Mesendoderm (in vitro differentiated cells): Measurements from ENCODE around the gene PREX1.
A peak's percentile ranks its signal among the peaks of the same experiment; 100 is the strongest.

Source experiments
- DNase-seq: peaks from one replicate; pipeline ENCODE4 v3.0.0; 2013
- H2AK5ac ChIP-seq: 2 replicates; pipeline ENCODE4 v1.6.1; 2013; ENCODE audit warnings: low read length, inconsistent platforms
- H2BK120ac ChIP-seq: 2 replicates; pipeline ENCODE4 v1.6.1; 2013; ENCODE audit warnings: low read depth, mild to moderate bottlenecking, low read length, moderate library complexity, mixed read lengths
- H2BK15ac ChIP-seq: replicated peaks from 2 replicates; pipeline ENCODE4 v1.6.1; 2013; ENCODE audit warnings: low read depth, mild to moderate bottlenecking, moderate library complexity
- H2BK5ac ChIP-seq: 2 replicates; pipeline ENCODE4 v1.6.1; 2013; ENCODE audit warnings: low read length, inconsistent platforms
- H3K18ac ChIP-seq: 2 replicates; pipeline ENCODE4 v1.6.1; 2013; ENCODE audit warnings: mild to moderate bottlenecking, low read length, mixed read lengths
- H3K23ac ChIP-seq: one replicate; pipeline ENCODE4 v1.6.1; 2013; ENCODE audit warnings: low read length
- H3K27ac ChIP-seq: 2 replicates; pipeline ENCODE4 v1.5.1; 2013; ENCODE audit warnings: low read depth, mild to moderate bottlenecking, inconsistent platforms, low read length, moderate library complexity
- H3K27me3 ChIP-seq: 2 replicates; pipeline ENCODE4 v1.6.1; 2013; ENCODE audit warnings: low read length, control low read depth, mild to moderate bottlenecking, inconsistent platforms; ENCODE audit not compliant: insufficient read depth, poor library complexity
- H3K36me3 ChIP-seq: 2 replicates; pipeline ENCODE4 v1.6.1; 2013; ENCODE audit warnings: low read length, inconsistent platforms; ENCODE audit not compliant: control insufficient read depth, insufficient read depth
- H3K4ac ChIP-seq: one replicate; pipeline ENCODE4 v1.6.1; 2013; ENCODE audit warnings: low read depth, mild to moderate bottlenecking, low read length, moderate library complexity
- H3K4me1 ChIP-seq: 2 replicates; pipeline ENCODE4 v1.6.1; 2013; ENCODE audit warnings: low read depth, low read length, inconsistent platforms; ENCODE audit not compliant: control insufficient read depth
- H3K4me2 ChIP-seq: 2 replicates; pipeline ENCODE4 v1.6.1; 2013; ENCODE audit warnings: low read length
- H3K4me3 ChIP-seq: 2 replicates; pipeline ENCODE4 v1.5.1; 2013; ENCODE audit warnings: mild to moderate bottlenecking, low read length
- H3K56ac ChIP-seq: one replicate; pipeline ENCODE4 v1.6.1; 2013; ENCODE audit warnings: low read length
- H3K79me1 ChIP-seq: 2 replicates; pipeline ENCODE4 v1.6.1; 2013; ENCODE audit warnings: low read length, inconsistent platforms
- H3K79me2 ChIP-seq: 2 replicates; pipeline ENCODE4 v1.6.1; 2013; ENCODE audit warnings: mild to moderate bottlenecking, low read length; ENCODE audit not compliant: control insufficient read depth, insufficient read depth
- H3K9ac ChIP-seq: 2 replicates; pipeline ENCODE4 v1.6.1; 2013; ENCODE audit warnings: low read length, inconsistent platforms
- H4K5ac ChIP-seq: one replicate; pipeline ENCODE4 v1.6.1; 2013; ENCODE audit warnings: low read length
- H4K8ac ChIP-seq: one replicate; pipeline ENCODE4 v1.6.1; 2013; ENCODE audit warnings: low read depth, mild to moderate bottlenecking, control low read depth, low read length, moderate library complexity
- WGBS: extraction: QIAGEN DNeasy Blood & Tissue Kit; methylation state at CpG from one replicate; pipeline ENCODE4 v1.1.7; 2013; ENCODE audit warnings: low lambda C conversion rate, missing lambda C conversion rate; ENCODE audit not compliant: insufficient coverage; ENCODE audit errors: extremely low coverage; 5-methylcytosine and 5-hydroxymethylcytosine counted together

PREX1 gene

GRCh38 chr20:48621376-48622078, 206.3 kb downstream of the PREX1 start:
- Histone ChIP-seq H3K79me1 (no peaks in the 10 kb centered on the region), H2BK15ac (no peak overlapping the region), H3K4me3 (no peak overlapping the region), H3K4ac (no peak overlapping the region), H3K9ac (no peak overlapping the region), H4K5ac (no peak overlapping the region), H3K4me1 (no peaks in the 10 kb centered on the region), H3K27me3 (no peaks in the 10 kb centered on the region), H3K18ac (no peak overlapping the region), H3K23ac (no peak overlapping the region), H2BK120ac (no peak overlapping the region), H4K8ac (no peak overlapping the region), H2BK5ac (no peak overlapping the region), H3K36me3 (peaks cover 3% of the 10 kb centered on the region), H3K56ac (no peak overlapping the region), H3K4me2 (no peak overlapping the region), H2AK5ac (no peak overlapping the region), H3K27ac (no peak overlapping the region), H3K79me2 (no peaks in the 10 kb centered on the region)
- no CpG with 5 or more reads among the region's 23 CpGs for WGBS
- no peak for DNase-seq

DNA sequence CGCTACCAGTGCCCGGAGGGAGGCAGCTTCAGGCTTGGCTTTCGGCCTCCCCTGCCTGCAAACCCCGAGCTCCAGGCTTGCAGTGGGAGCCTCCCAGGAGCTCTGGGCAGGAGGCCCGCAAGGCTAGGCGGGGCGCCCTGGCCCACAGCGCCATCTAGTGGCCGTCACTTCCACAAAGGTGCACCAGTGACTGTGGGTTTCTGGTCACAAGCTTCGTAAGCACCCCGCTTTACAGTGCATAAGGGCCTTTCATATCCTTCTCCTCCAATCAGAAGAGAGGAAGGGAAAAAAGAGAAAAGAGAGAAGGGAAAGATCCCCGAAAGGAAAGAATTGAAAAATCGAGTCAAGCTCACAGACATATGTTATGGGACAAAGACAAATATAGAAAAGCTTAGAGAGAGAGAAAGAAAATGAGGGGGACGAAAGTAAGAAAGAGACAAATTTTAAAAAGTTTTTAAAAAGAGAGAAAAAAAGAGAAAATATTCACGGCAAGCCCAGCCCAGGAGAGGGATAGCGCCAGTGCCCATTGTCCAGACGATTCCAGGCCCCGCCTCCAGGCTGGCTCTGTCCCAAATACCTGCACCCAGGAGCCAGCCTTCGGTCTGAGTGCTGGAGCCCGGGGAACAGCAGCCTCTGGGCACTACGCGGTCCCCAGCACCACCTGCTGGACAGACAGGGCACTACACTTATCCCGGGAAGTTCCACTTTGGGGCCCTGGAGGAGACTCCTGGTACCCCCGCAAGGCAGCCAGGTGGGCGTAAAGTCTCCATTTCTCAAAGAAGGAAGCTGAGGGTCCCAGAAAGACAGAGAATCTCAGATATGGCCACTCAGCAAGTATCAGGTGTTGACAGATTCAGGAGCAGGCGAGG, 207.1 kb downstream of the PREX1 start:
- Histone ChIP-seq H2AK5ac (no peak overlapping the region), H2BK5ac (no peak overlapping the region), H3K9ac (peak overlapping the region; percentile 45), H3K79me1 (no peaks in the 10 kb centered on the region), H2BK120ac (no peak overlapping the region), H3K4ac (no peak overlapping the region), H3K23ac (no peak overlapping the region), H3K56ac (peak overlapping the region; percentile 76), H3K36me3 (no peaks in the 10 kb centered on the region), H3K4me1 (no peaks in the 10 kb centered on the region), H3K4me3 (no peak overlapping the region), H3K27me3 (no peaks in the 10 kb centered on the region), H4K5ac (no peak overlapping the region), H3K4me2 (peak overlapping the region; percentile 19), H3K27ac (no peak overlapping the region), H2BK15ac (no peak overlapping the region), H4K8ac (no peak overlapping the region), H3K18ac (no peak overlapping the region), H3K79me2 (no peaks in the 10 kb centered on the region)
- 100% methylated on average over 1 of the region's 26 CpGs for WGBS
- DNase-seq: peak; percentile 92

GRCh38 chr20:48620154-48620506, 207.7 kb downstream of the PREX1 start:
- no peak overlapping the region for H3K27ac ChIP-seq
- no peak overlapping the region for H3K23ac ChIP-seq
- H3K79me1 ChIP-seq: no peaks in the 10 kb centered on the region
- H2BK5ac ChIP-seq: no peak overlapping the region
- no peaks in the 10 kb centered on the region for H3K27me3 ChIP-seq
- H3K79me2 ChIP-seq: no peaks in the 10 kb centered on the region
- H3K9ac ChIP-seq: peak overlapping the region; percentile 41
- DNase-seq: no peak
- H3K4ac ChIP-seq: no peak overlapping the region
- H3K36me3 ChIP-seq: no peaks in the 10 kb centered on the region
- H4K8ac ChIP-seq: no peak overlapping the region
- no peak overlapping the region for H2BK15ac ChIP-seq
- H3K56ac ChIP-seq: peak overlapping the region; percentile 76
- no peak overlapping the region for H3K4me2 ChIP-seq
- WGBS: no CpG with 5 or more reads among the region's 8 CpGs
- no peaks in the 10 kb centered on the region for H3K4me1 ChIP-seq
- no peak overlapping the region for H2BK120ac ChIP-seq
- H4K5ac ChIP-seq: no peak overlapping the region
- no peak overlapping the region for H2AK5ac ChIP-seq
- H3K18ac ChIP-seq: no peak overlapping the region
- no peak overlapping the region for H3K4me3 ChIP-seq

- no peak overlapping the region for H3K27ac ChIP-seq
- H2BK120ac ChIP-seq: no peak overlapping the region
- H4K8ac ChIP-seq: no peak overlapping the region
- H3K4ac ChIP-seq: no peak overlapping the region
- H3K23ac ChIP-seq: no peak overlapping the region
- no peak overlapping the region for H2BK15ac ChIP-seq
- peaks cover 2% of the 10 kb centered on the region for H3K4me1 ChIP-seq
- no peaks in the 10 kb centered on the region for H3K79me2 ChIP-seq
- DNase-seq: no peak
- H3K27me3 ChIP-seq: no peaks in the 10 kb centered on the region
- H3K56ac ChIP-seq: peak overlapping the region; percentile 76
- H3K79me1 ChIP-seq: no peaks in the 10 kb centered on the region
- no peaks in the 10 kb centered on the region for H3K36me3 ChIP-seq
- no peak overlapping the region for H3K9ac ChIP-seq
- no peak overlapping the region for H2BK5ac ChIP-seq
- WGBS: no CpG with 5 or more reads among the region's 17 CpGs
- H3K4me3 ChIP-seq: no peak overlapping the region
- H2AK5ac ChIP-seq: no peak overlapping the region
- H3K4me2 ChIP-seq: no peak overlapping the region
- no peak overlapping the region for H4K5ac ChIP-seq
- no peak overlapping the region for H3K18ac ChIP-seq
Measured at GRCh38 chr20:48619126-48620101, 208.4 kb downstream of the PREX1 start.

GRCh38 chr20:48618631-48619030, 209.2 kb downstream of the PREX1 start:
- H4K5ac ChIP-seq: no peak overlapping the region
- no peak overlapping the region for H3K9ac ChIP-seq
- H3K18ac ChIP-seq: no peak overlapping the region
- H3K4me2 ChIP-seq: no peak overlapping the region
- H2BK5ac ChIP-seq: no peak overlapping the region
- H3K23ac ChIP-seq: no peak overlapping the region
- H3K4ac ChIP-seq: no peak overlapping the region
- H3K36me3 ChIP-seq: no peaks in the 10 kb centered on the region
- H2BK120ac ChIP-seq: no peak overlapping the region
- no CpG with 5 or more reads among the region's 12 CpGs for WGBS
- H2BK15ac ChIP-seq: no peak overlapping the region
- no peaks in the 10 kb centered on the region for H3K27me3 ChIP-seq
- H3K4me1 ChIP-seq: peaks cover 2% of the 10 kb centered on the region
- no peaks in the 10 kb centered on the region for H3K79me1 ChIP-seq
- no peak for DNase-seq
- no peaks in the 10 kb centered on the region for H3K79me2 ChIP-seq
- no peak overlapping the region for H2AK5ac ChIP-seq
- H3K56ac ChIP-seq: no peak overlapping the region
- H3K4me3 ChIP-seq: no peak overlapping the region
- no peak overlapping the region for H3K27ac ChIP-seq
- H4K8ac ChIP-seq: no peak overlapping the region
